Liver (tissue), 3 donors: ENCODE measurements around the gene DOCK2.

Source experiments
- NR2F2 ChIP-seq: IDR thresholded peaks from 2 replicates; pipeline ENCODE4 v1.6.1; 2016; ENCODE audit warnings: antibody characterized with exemption
- TAF1 ChIP-seq: conservative IDR thresholded peaks from 2 replicates; pipeline ENCODE4 v1.6.1; 2016; ENCODE audit warnings: antibody characterized with exemption, mild to moderate bottlenecking
- TF ChIP-seq, protein P1 (sequence below): IDR thresholded peaks from 2 replicates; pipeline ENCODE4 v1.6.1; 2016; ENCODE audit warnings: antibody characterized with exemption
- TF ChIP-seq, protein P2 (sequence below): fragments of 150-350 bp; IDR thresholded peaks from 2 replicates; pipeline ENCODE4 v1.5.1; 2017; ENCODE audit warnings: improper control_type of control experiment, low read depth, low read length; ENCODE audit not compliant: missing input control
- donor health status: healthy.
- donor health status: healthy.

DNA sequence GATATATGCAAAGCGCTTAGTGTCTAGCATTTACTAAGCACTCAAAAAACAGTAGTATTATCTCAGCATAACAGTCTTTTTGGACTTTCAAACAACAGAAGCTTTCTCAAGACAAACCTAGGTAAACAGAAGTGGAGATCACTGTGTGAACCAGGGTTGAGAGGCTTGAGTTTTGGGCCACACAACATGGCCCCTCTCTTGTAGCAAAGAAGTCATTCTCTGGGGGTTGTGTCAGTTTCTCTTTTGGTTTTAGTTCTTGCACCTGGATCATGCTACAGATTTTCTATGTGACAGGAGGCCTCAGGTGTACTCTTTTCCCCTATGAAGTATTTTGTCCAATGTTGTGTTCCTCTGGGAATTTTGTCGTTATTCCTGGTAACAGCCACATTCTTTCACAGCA, 313.3 kb downstream of the DOCK2 start:
- TF ChIP-seq, protein P1, sequence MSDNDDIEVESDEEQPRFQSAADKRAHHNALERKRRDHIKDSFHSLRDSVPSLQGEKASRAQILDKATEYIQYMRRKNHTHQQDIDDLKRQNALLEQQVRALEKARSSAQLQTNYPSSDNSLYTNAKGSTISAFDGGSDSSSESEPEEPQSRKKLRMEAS, result no peak
- TF ChIP-seq, protein P2, sequence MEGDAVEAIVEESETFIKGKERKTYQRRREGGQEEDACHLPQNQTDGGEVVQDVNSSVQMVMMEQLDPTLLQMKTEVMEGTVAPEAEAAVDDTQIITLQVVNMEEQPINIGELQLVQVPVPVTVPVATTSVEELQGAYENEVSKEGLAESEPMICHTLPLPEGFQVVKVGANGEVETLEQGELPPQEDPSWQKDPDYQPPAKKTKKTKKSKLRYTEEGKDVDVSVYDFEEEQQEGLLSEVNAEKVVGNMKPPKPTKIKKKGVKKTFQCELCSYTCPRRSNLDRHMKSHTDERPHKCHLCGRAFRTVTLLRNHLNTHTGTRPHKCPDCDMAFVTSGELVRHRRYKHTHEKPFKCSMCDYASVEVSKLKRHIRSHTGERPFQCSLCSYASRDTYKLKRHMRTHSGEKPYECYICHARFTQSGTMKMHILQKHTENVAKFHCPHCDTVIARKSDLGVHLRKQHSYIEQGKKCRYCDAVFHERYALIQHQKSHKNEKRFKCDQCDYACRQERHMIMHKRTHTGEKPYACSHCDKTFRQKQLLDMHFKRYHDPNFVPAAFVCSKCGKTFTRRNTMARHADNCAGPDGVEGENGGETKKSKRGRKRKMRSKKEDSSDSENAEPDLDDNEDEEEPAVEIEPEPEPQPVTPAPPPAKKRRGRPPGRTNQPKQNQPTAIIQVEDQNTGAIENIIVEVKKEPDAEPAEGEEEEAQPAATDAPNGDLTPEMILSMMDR, result no peak
- TF ChIP-seq TAF1 (no peak), NR2F2 (no peak)
